Mesothelial cell of epicardium (in vitro differentiated cells): Measurements from ENCODE around the gene TACR2. TPM values are rescaled to one million over a fixed set of nuclear protein-coding genes. Genes with fewer than 3 reads are reported as not detected.

Experiments
- DNase-seq, 2 experiments: peaks; one replicate each; pipeline ENCODE4 v3.0.0; 2021; ENCODE audit warnings: low spot score in 2 of 2; ENCODE audit not compliant: unreplicated experiment in 2 of 2
- H3K27ac Mint-ChIP-seq: 2 replicates; pipeline ENCODE4 v1.8.0; 2021; ENCODE audit warnings: mixed read lengths
- H3K27me3 Mint-ChIP-seq: 2 replicates; pipeline ENCODE4 v1.8.0; 2021; ENCODE audit warnings: low read depth, mixed read lengths
- H3K36me3 Mint-ChIP-seq: 2 replicates; pipeline ENCODE4 v1.8.0; 2021; ENCODE audit warnings: mixed read lengths
- H3K4me1 Mint-ChIP-seq: 2 replicates; pipeline ENCODE4 v1.8.0; 2021; ENCODE audit warnings: mixed read lengths
- H3K4me3 Mint-ChIP-seq: 2 replicates; pipeline ENCODE4 v1.8.0; 2021; ENCODE audit warnings: mild to moderate bottlenecking, moderate library complexity, mixed read lengths
- H3K9me3 Mint-ChIP-seq: 2 replicates; pipeline ENCODE4 v1.8.0; 2021; ENCODE audit warnings: mixed read lengths
- total RNA-seq: library from RNA; stranded (reverse); gene quantifications from 3 replicates; pipeline ENCODE4 v1.2.1, GENCODE V29; 2021
- TF ChIP-seq, protein P1 (sequence below): fragments of 200-600 bp; sonication (generic); IDR thresholded peaks from one replicate; pipeline ENCODE4 v1.5.0; 2021; ENCODE audit warnings: antibody characterized with exemption; ENCODE audit not compliant: unreplicated experiment

TACR2 gene
- total RNA-seq, 1 donor from 2014 or later: not detected

DNA sequence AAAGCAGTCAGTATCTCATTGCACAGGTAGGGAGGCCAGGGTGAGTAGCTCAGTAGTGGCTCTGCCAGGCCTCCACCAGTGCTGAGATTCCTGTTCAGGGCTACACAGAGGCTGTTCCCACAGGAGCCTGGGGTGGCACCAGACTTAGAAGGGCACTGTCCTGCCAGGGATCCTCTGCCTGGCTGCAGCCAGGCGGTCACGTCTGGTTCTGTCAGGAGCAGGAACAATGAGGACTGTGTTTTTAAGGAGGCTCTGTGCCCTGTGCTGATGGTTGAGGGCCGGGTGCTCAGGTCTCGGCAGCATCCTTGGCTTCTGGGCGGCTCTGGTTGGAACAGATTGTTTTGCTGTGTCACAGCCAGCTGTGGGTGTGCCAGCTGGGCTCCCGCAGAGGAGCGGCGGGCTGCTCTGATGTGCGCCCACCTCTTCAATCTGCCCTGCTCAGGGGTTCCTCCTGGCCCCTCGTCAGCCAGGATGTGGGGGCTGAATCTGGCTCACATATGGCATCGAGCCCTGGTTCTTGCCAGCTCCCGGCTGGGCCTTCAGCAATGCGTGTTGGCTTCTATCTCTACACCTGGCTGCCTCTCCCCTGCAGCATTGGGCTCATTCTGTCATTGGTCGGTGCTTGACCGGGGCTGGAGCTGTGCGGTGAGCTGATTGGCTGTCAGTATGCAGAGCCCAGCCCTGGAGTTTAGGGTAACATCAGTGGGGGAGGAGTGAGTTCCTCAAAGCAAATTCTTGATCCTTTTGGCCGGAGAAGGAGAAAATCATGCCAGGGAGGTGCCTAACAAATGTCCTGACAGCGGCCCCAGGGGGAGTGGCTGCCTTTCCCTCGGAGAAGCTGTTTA lies 41.2 kb downstream of the TACR2 start:
- H3K9me3 Mint-ChIP-seq: no peaks in the 10 kb centered on the region
- H3K36me3 Mint-ChIP-seq: peaks cover 31% of the 10 kb centered on the region
- H3K27ac Mint-ChIP-seq: peak overlapping the region; percentile 10
- peaks cover 7% of the 10 kb centered on the region for H3K4me1 Mint-ChIP-seq
- H3K27me3 Mint-ChIP-seq: no peaks in the 10 kb centered on the region
- H3K4me3 Mint-ChIP-seq: no peak overlapping the region
- TF ChIP-seq, protein P1, sequence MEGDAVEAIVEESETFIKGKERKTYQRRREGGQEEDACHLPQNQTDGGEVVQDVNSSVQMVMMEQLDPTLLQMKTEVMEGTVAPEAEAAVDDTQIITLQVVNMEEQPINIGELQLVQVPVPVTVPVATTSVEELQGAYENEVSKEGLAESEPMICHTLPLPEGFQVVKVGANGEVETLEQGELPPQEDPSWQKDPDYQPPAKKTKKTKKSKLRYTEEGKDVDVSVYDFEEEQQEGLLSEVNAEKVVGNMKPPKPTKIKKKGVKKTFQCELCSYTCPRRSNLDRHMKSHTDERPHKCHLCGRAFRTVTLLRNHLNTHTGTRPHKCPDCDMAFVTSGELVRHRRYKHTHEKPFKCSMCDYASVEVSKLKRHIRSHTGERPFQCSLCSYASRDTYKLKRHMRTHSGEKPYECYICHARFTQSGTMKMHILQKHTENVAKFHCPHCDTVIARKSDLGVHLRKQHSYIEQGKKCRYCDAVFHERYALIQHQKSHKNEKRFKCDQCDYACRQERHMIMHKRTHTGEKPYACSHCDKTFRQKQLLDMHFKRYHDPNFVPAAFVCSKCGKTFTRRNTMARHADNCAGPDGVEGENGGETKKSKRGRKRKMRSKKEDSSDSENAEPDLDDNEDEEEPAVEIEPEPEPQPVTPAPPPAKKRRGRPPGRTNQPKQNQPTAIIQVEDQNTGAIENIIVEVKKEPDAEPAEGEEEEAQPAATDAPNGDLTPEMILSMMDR: no peak
- DNase-seq: no peak

DNA sequence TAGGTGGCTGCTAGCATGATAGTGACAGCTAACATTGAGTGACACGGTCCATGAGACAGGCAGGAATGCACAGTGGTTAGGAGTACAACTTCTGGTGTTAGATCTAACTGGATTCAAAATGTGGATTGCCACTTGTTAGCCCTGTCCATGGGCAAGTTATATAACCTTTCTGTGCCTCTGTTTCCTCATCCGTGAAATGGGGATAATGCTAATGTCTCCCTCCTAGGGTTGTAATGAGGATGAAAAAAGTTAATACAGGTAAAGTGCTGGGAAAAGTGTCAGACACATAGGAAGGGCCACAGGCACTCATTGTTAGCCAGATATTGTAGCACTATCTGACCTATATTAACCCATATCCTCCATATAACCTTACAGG lies 41.8 kb downstream of the TACR2 start:
- Mint-ChIP-seq H3K4me1 (peaks cover 7% of the 10 kb centered on the region), H3K9me3 (no peaks in the 10 kb centered on the region), H3K4me3 (no peak overlapping the region), H3K27ac (no peak overlapping the region), H3K27me3 (no peaks in the 10 kb centered on the region), H3K36me3 (peaks cover 37% of the 10 kb centered on the region)
- DNase-seq: no peak
- TF ChIP-seq, protein P1: no peak

GRCh38 chr10:69374242-69374641 lies 42.5 kb downstream of the TACR2 start:
- Mint-ChIP-seq H3K4me3 (no peak overlapping the region), H3K4me1 (peaks cover 7% of the 10 kb centered on the region), H3K27ac (no peak overlapping the region), H3K9me3 (no peaks in the 10 kb centered on the region), H3K36me3 (peaks cover 42% of the 10 kb centered on the region), H3K27me3 (no peaks in the 10 kb centered on the region)
- TF ChIP-seq, protein P1: no peak
- DNase-seq: no peak

DNA sequence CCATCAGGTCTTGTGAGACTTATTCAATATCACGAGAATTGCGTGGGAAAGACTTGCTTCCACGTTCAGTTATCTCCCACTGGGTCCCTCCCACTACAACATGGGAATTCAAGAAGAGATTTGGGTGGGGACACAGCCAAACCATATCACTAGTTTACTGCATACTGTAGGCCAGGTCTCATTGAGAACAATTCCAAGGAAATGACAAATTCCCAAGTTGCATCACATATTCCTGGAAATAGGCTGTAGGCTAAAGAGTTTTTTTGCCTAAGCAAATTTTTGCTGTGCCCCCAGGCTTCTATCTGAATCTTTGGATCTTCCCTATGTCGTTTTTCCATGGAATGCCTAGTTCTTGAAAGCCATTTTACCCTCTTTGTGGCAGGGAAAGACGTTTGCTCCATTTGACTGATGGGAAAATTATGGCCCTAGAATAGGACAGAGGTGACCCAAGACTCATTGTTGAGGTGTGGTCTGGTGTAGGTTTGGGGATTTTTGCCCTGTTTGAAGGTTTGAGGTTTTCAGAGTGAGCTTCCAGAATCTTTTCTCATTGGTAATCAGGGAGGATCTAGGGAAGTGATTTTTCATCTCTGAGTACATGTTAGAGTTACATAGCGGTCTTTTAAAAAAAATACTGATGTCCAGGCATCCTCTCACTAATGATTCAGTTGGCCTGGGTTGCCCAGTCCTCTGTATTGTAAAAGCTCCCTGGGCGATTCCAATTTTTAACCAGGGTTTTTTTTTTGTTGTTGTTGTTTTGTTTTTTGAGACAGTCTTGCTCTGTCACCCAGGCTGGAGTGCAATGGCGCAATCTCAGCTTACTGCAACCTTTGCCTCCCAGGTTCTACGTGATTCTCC lies 44.4 kb downstream of the TACR2 start:
- DNase-seq: no peak
- Mint-ChIP-seq H3K27me3 (no peaks in the 10 kb centered on the region), H3K4me3 (no peak overlapping the region), H3K9me3 (no peaks in the 10 kb centered on the region), H3K36me3 (peaks cover 38% of the 10 kb centered on the region), H3K27ac (no peak overlapping the region), H3K4me1 (peaks cover 7% of the 10 kb centered on the region)
- TF ChIP-seq, protein P1: no peak

DNA sequence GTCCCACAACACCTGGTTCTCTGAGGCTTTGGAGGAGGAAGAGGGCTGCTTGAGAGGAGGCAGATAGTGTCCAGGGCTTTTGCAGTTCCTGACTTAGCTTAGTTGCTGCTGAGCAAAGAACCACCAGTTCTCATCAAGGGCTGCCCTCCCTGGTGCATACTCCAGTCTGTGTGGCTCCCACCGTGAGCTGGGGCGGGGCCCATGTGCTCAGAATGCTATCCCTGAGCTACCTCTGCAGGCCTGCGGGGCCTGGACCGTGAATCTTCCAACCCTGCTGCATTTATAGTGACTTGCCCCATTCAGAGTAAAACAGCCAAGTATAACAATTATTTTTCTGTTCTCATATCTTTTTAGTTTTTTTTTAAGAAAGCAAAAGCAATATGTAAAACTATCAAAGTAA lies 49.2 kb downstream of the TACR2 start:
- Mint-ChIP-seq H3K36me3 (peaks cover 32% of the 10 kb centered on the region), H3K9me3 (no peaks in the 10 kb centered on the region), H3K4me1 (peaks cover 16% of the 10 kb centered on the region), H3K4me3 (no peak overlapping the region), H3K27ac (no peak overlapping the region), H3K27me3 (no peaks in the 10 kb centered on the region)
- DNase-seq: no peak
- TF ChIP-seq, protein P1: no peak
